ENCODE results near the gene FAP. TPM values are rescaled to one million over a fixed set of nuclear protein-coding genes. Genes with fewer than 3 reads are reported as not detected.

The FAP gene
- total RNA-seq, 1 donor from 2014 or later, result not detected

- POLR2A ChIA-PET, result no interaction called here
- no peak for ATAC-seq (ENCODE audit: low read depth)
- Mint-ChIP-seq H3K27ac (no peak overlapping the region), H3K27me3 (peaks cover 5% of the 10 kb centered on the region), H3K4me1 (no peaks in the 10 kb centered on the region), H3K4me3 (no peak overlapping the region), H3K9me3 (no peaks in the 10 kb centered on the region), H3K36me3 (ENCODE audit: low read depth) (no peaks in the 10 kb centered on the region)
- intact Hi-C loops (cut with micrococcal nuclease), result no loop called here
- no peak for TF ChIP-seq CTCF (IDR thresholded peaks at IDR 0.05)
- CTCF ChIA-PET, result interaction anchor here (0.6 to 3.2 kb wide), 2 partner anchors 8 to 86 kb away, joined by 3 to 15 read pairs; no protein-coding TSS in a partner anchor
- no peak for DNase-seq
These were observed 30.9 kb downstream of the FAP start for GRCh38 chr2:162212366-162212765.

GRCh38 chr2:162211732-162212131 is 31.5 kb downstream of the FAP start:
- intact Hi-C loops (cut with micrococcal nuclease), result no loop called here
- H3K4me3 Mint-ChIP-seq, result no peak overlapping the region
- ATAC-seq (ENCODE audit: low read depth), result no peak
- H3K9me3 Mint-ChIP-seq, result no peaks in the 10 kb centered on the region
- POLR2A ChIA-PET, result no interaction called here
- DNase-seq, result no peak
- TF ChIP-seq CTCF (IDR thresholded peaks at IDR 0.05), result no peak
- no peaks in the 10 kb centered on the region for H3K4me1 Mint-ChIP-seq
- no peak overlapping the region for H3K27ac Mint-ChIP-seq
- peaks cover 4% of the 10 kb centered on the region for H3K27me3 Mint-ChIP-seq
- H3K36me3 Mint-ChIP-seq (ENCODE audit: low read depth), result no peaks in the 10 kb centered on the region
- CTCF ChIA-PET, result interaction anchor here (0.6 to 3.2 kb wide), 2 partner anchors 9 to 87 kb away, joined by 3 to 15 read pairs; no protein-coding TSS in a partner anchor

GRCh38 chr2:162210385-162210784 is 32.9 kb downstream of the FAP start:
- intact Hi-C loops (cut with micrococcal nuclease), result no loop called here
- Mint-ChIP-seq H3K4me3 (no peak overlapping the region), H3K9me3 (no peaks in the 10 kb centered on the region), H3K4me1 (no peaks in the 10 kb centered on the region), H3K36me3 (ENCODE audit: low read depth) (no peaks in the 10 kb centered on the region), H3K27me3 (peaks cover 2% of the 10 kb centered on the region), H3K27ac (no peak overlapping the region)
- TF ChIP-seq CTCF (IDR thresholded peaks at IDR 0.05), result no peak
- DNase-seq (no peak), ATAC-seq (ENCODE audit: low read depth) (no peak)
- CTCF ChIA-PET, result interaction anchor here (3.2 kb wide), 1 partner anchor 10 kb away, joined by 15 read pairs; no protein-coding TSS in a partner anchor
- POLR2A ChIA-PET, result no interaction called here

- Mint-ChIP-seq H3K9me3 (no peaks in the 10 kb centered on the region), H3K27me3 (peaks cover 3% of the 10 kb centered on the region), H3K36me3 (ENCODE audit: low read depth) (no peaks in the 10 kb centered on the region), H3K4me3 (no peak overlapping the region), H3K27ac (no peak overlapping the region), H3K4me1 (no peaks in the 10 kb centered on the region)
- TF ChIP-seq CTCF (IDR thresholded peaks at IDR 0.05), result no peak
- intact Hi-C loops (cut with micrococcal nuclease), result no loop called here
- no peak for DNase-seq
- no peak for ATAC-seq (ENCODE audit: low read depth)
- POLR2A ChIA-PET, result no interaction called here
- CTCF ChIA-PET, result no interaction called here
These were observed 41.0 kb downstream of the FAP start for GRCh38 chr2:162202203-162202602.

GRCh38 chr2:162200636-162201035 is 42.6 kb downstream of the FAP start:
- POLR2A ChIA-PET, result no interaction called here
- Mint-ChIP-seq H3K4me1 (no peaks in the 10 kb centered on the region), H3K36me3 (ENCODE audit: low read depth) (no peaks in the 10 kb centered on the region), H3K9me3 (no peaks in the 10 kb centered on the region), H3K4me3 (no peak overlapping the region), H3K27me3 (peaks cover 3% of the 10 kb centered on the region), H3K27ac (no peak overlapping the region)
- no peak for TF ChIP-seq CTCF (IDR thresholded peaks at IDR 0.05)
- ATAC-seq (ENCODE audit: low read depth) (no peak), DNase-seq (no peak)
- intact Hi-C loops (cut with micrococcal nuclease), result no loop called here
- CTCF ChIA-PET, result no interaction called here

Data from activated B cell treated with CpG ODN at 0.5 μM for 24 hours (primary cell).